Epithelial cell of esophagus (primary cell): ENCODE data around the gene CLEC20A.
A peak's percentile ranks its signal among the peaks of the same experiment; 100 is the strongest.

ENCODE experiments used
- DNase-seq: peaks from one replicate; pipeline ENCODE4 v3.0.0; 2010; ENCODE audit warnings: low read depth
- H3K4me3 ChIP-seq: 2 replicates; pipeline ENCODE4 v1.5.1; 2011; ENCODE audit warnings: mild to moderate bottlenecking, low read length, control low read depth
- TF ChIP-seq, protein P1 (sequence below): IDR thresholded peaks from 2 replicates; pipeline ENCODE4 v1.5.1; 2011; ENCODE audit warnings: low read depth, mild to moderate bottlenecking, low read length, control low read depth, inconsistent platforms; ENCODE audit not compliant: insufficient read depth; ENCODE audit errors: missing control alignments

Gene CLEC20A

DNA sequence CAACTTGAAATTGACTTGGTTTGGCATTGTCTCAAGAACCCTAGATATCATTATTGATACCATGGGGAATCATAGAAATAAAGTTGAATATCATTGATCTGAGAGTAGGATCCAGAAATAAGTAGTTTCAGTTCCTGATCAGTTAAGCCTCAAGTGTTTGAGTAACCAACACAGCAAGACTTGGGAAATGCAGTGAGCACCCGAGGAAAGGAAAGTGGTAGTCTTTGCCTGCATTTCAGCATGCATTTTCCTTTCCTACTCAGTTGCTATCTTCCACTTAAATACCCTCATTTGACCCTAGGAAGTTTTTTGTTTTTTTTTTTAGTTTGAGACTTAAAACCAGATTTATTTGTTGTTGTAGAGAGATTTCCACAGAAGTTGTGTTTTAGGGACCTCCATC, 18.9 kb downstream of the CLEC20A start:
- no peak for DNase-seq
- TF ChIP-seq, protein P1, sequence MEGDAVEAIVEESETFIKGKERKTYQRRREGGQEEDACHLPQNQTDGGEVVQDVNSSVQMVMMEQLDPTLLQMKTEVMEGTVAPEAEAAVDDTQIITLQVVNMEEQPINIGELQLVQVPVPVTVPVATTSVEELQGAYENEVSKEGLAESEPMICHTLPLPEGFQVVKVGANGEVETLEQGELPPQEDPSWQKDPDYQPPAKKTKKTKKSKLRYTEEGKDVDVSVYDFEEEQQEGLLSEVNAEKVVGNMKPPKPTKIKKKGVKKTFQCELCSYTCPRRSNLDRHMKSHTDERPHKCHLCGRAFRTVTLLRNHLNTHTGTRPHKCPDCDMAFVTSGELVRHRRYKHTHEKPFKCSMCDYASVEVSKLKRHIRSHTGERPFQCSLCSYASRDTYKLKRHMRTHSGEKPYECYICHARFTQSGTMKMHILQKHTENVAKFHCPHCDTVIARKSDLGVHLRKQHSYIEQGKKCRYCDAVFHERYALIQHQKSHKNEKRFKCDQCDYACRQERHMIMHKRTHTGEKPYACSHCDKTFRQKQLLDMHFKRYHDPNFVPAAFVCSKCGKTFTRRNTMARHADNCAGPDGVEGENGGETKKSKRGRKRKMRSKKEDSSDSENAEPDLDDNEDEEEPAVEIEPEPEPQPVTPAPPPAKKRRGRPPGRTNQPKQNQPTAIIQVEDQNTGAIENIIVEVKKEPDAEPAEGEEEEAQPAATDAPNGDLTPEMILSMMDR = no peak
- H3K4me3 ChIP-seq = no peak overlapping the region

DNA sequence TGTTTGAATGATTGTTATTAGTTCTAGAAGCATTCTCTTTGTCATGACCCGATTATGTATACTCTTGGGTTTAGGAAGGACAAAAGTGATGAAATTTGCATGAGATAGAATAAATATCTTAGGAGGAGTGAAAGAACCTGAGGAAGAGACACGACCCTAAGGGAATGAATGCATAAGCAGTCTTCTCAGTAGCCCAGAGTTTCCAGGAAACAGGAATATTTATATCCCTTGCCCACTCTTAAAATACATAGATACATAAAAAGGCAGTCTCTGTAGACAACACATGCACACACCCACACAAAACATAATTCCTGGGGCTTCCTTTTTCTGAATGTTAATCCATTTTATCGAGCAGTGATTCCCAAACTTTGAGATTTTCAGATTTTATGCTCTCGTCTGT, 19.4 kb downstream of the CLEC20A start:
- no peak for DNase-seq
- TF ChIP-seq, protein P1 = no peak
- H3K4me3 ChIP-seq = no peak overlapping the region

DNA sequence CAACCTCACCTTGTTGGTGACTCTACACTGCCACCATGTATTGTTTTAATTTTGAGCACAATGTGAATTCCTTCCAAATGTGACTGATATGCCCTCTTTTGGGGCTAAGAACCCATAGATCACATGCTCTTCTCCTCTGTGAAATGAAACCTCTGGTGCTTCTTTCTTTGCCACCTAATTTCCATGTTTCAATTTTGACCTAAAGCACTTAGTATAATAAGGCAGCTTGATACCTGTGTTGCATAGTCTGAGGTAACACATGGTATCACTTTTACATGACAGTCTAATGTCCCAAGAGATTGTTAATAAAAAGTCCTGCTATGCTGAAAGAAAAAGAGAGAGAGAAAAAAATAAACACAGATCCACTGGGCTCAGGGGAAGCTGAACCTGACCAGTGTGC, 24.2 kb downstream of the CLEC20A start:
- TF ChIP-seq, protein P1 = no peak
- H3K4me3 ChIP-seq = no peak overlapping the region
- DNase-seq = no peak

DNA sequence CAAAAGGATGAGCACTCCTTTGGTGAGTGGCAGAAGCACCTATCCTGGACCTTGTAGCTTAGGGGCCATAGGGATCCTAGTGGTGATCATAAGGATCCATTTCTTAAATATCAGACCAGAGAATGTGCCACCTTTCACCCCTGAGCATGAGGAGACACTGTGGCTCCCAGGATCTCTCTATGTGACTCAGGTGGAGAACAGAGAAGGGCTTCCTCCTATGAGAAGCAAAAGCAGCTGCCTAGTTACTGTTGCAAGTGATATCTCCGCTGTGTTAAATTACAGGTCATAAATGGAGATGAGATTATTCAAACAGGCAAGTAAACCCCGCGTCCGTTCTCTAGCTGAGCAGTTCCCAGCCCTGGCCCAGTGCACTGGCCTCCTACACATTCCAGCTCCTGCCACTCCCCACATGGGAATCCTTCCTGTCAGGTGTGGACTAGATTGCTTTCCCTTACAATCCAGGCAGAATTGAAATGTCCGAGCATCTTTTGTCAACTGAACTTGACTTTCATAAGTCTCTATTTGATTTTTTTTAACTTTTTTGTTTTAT, 26.3 kb downstream of the CLEC20A start:
- no peak overlapping the region for H3K4me3 ChIP-seq
- TF ChIP-seq, protein P1 = no peak
- DNase-seq = peak; percentile 53

GRCh38 chr1:178467837-178468236, 28.9 kb downstream of the CLEC20A start:
- TF ChIP-seq, protein P1 = no peak
- H3K4me3 ChIP-seq = no peak overlapping the region
- no peak for DNase-seq

GRCh38 chr1:178465011-178465410, 31.8 kb downstream of the CLEC20A start:
- TF ChIP-seq, protein P1 = no peak
- DNase-seq = peak; percentile 74
- H3K4me3 ChIP-seq = no peak overlapping the region

GRCh38 chr1:178464566-178464965, 32.2 kb downstream of the CLEC20A start:
- no peak overlapping the region for H3K4me3 ChIP-seq

More at GRCh38 chr1:178464566-178464965, 32.2 kb downstream of the CLEC20A start:
- no peak for DNase-seq
- TF ChIP-seq, protein P1 = no peak
